ENCODE data around the gene EML4. TPM values are rescaled to one million over a fixed set of nuclear protein-coding genes. Genes with fewer than 3 reads are reported as not detected.
"Not testable (repeated sequence)": the region's sequence is repeated elsewhere in the genome, so short reads cannot be mapped to it uniquely, and the experiment has no call there.

EML4 gene
- total RNA-seq = 59.5 TPM

DNA sequence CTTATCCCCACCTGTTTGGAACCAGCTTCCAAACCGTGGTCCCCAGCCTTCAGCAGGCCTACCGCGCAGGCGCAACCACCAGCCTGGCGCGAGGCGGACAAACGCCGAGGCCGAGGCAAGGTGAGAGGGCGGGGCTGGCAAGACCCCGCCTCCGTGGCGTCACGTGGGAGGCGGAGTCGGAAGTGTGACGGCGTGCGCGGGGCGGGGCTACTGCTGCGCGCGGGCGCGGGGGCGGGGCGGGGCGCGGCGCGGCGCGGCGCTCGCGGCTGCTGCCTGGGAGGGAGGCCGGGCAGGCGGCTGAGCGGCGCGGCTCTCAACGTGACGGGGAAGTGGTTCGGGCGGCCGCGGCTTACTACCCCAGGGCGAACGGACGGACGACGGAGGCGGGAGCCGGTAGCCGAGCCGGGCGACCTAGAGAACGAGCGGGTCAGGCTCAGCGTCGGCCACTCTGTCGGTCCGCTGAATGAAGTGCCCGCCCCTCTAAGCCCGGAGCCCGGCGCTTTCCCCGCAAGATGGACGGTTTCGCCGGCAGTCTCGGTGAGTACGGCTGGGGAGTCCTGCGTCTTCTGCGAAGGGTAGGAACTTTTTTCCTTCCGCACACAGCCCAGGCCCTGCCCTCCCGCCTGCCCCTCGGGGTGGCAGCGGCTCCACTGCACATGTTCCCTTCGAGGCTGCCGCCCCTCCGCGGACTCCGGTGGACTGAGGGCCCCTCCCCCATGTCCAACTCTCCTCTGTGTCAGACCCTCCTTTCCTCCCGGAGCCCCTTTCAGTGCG is at the start of gene EML4:
TSS of gene EML4 (plus strand) at position 254 of the 774 bp plus-strand sequence. CDS start at position 513, 259 bp downstream.
- intact Hi-C loops (cut with DNase I) = no loop called here
- DNase-seq (ENCODE audit: low spot score) (peak; percentile 95), ATAC-seq (peak; percentile 98)

DNA sequence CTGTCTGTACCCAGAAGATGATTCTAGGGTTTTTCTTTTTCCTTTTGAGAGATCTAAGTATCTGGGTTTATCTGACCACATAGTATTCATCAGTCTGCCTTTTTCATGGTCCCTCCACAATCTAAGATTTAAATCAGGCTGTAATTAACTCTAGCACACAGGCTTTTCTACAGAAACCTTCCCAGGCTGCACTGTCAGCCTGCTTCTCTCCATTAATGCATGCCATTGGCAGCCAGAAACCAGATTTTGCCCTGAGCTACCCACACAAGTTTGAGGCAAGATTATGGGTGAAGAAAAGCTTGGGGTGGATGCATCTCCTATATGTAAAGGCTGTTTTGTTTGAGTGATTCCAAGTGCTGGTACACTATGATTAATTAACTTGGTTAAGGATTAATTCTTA is 45.7 kb upstream of the EML4 start:
- intact Hi-C loops (cut with DNase I) = no loop called here
- ATAC-seq (no peak), DNase-seq (ENCODE audit: low spot score) (no peak)

DNA sequence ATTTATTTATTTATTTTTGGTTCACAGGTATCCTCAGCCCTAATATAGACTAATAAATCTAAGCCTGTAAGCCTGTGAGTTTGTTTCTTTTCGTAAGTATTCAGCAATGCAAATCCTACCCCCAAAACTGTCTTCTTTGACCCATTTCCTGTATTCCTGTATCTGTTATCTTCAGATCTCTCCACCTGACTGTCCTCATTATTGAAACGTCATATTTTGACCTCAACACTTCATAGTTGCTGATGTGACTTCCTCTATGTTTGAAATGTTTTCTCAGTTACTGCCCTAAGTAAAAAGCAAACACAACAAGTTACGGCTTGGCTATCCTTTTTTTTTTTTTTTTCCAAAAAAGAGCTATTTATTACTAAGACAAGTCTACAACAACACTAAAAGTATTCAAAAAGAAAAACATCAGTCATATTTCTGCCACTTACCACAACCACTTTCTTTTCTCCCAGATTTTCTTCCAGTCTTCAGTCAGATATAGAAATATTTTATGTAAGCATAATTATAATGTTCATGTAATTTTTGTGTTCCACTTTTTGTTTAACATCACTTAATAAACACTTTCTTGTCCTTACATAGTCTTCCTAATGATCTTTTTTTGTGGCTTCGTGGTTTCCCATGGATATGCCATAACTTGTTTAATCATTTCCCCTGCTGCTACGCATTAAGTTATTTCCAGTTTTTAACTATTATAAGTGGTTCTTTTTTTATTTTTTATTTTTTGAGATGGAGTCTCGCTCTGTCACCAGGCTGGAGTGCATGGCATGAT is 45.0 kb upstream of the EML4 start:
- intact Hi-C loops (cut with DNase I) = no loop called here
- ATAC-seq = no peak
- no peak for DNase-seq (ENCODE audit: low spot score)

- intact Hi-C loops (cut with DNase I) = no loop called here
- peak; percentile 68 for ATAC-seq
- DNase-seq (ENCODE audit: low spot score) = no peak
These were observed 43.1 kb upstream of the EML4 start for GRCh38 chr2:42125841-42126594.

GRCh38 chr2:42126873-42127272 is 42.3 kb upstream of the EML4 start:
- ATAC-seq; DNase-seq (ENCODE audit: low spot score); intact Hi-C loops (cut with DNase I): not testable (repeated sequence)

DNA sequence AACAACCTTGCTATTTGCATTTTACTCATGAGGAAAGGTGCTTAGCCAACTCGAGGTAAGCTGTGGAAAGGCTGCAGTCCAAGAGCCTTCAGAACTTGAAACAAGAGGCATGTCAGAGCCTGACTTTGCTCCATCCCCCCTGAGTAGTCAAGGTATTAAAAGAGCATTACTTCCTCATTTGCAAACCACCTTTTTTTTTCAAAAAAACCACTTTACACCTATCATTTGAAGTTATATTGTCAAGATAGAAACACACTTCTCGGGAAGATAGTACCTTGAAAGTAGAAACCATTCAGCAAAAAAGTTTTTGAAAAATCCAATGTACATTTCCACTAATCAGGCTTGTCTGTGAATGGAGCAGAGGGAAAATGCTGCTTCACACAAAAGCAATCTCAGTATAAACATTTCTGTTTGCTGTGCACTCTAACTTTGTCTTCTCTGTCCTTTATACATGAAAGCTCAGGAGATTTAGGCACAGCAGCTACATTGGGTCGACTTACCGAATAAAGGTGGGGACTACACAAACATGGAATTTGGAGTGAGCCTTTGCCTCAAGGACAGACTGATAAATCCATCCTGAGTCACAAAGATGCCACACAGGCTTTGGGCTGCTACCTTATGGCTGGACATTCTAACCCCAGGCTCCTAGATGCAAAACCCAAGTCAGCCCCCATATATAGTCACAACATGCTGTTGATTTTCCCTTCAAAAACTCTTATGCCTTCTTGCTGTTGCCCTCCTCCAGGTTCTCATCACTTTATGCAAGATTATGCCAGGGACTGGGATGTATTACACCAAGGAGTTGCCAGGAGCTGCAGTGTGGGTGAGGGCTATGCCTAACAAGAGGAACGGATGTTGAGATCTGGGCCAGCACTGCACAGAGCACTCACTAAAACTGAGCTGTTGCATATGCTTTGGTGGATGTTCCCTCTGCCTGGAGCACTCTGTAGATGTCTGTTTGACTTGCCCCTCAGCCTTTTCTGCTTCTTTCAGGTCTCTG is 41.4 kb upstream of the EML4 start:
- DNase-seq (ENCODE audit: low spot score) = no peak
- no peak for ATAC-seq
- intact Hi-C loops (cut with DNase I) = no loop called here

DNA sequence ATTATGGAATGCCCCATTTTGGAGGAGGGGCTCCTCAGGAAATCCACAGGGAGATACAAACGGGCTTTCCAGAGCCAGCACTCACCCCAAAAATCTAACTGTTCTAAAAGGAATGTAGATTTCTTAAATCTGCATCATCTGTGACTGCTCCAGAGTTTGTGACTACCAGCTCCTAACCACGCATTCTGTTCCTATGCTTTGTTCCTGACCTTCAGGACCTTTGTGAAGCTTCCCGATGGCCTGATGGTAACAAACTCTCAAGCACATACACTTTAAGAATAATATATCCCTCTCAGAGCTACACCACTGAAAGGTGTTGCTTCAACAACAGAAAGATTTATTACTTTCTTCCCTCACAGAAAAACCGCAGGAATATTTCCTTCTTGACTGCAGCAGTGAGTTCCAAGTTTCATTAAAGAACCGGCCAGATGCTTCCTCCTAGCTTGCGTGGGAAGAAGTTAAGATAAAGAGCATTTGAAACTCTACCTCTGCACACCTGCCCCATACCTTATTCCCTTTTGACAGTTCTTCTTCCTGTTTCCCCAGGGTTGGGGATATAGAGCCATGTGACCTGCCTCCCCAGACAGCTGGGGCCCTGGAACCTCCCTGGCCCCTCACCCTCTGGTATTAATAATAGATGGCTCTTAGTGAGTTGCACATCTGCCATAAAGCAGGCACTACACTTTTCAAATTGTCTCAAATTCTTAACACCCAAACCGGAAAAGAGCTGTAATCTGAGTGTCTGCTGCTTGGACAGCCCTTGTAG is 40.2 kb upstream of the EML4 start:
- ATAC-seq (no peak), DNase-seq (ENCODE audit: low spot score) (no peak)
- intact Hi-C loops (cut with DNase I) = no loop called here

- no peak for ATAC-seq
- no peak for DNase-seq (ENCODE audit: low spot score)
- intact Hi-C loops (cut with DNase I) = no loop called here
These were observed 39.7 kb upstream of the EML4 start for GRCh38 chr2:42129487-42129852.

- no peak for ATAC-seq
- no peak for DNase-seq (ENCODE audit: low spot score)
- intact Hi-C loops (cut with DNase I) = no loop called here
These were observed 39.2 kb upstream of the EML4 start for GRCh38 chr2:42129947-42130346.

DNA sequence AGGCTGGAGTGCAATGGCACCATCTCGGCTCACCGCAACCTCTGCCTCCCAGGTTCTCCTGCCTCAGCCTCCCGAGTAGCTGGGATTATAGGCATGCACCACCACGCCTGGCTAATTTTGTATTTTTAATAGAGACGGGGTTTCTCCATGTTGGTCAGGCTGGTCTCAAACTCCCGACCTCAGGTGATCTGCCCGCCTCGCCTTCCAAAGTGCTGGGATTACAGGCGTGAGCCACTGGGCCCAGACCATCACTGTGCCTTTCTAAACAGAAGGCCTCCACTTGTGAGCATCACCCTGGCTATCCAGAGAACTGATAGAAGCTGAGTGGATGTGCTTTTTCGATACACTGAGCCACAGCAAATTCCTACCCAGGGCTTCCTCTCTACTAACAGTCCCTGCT is 38.3 kb upstream of the EML4 start:
- intact Hi-C loops (cut with DNase I); DNase-seq (ENCODE audit: low spot score); ATAC-seq: not testable (repeated sequence)

- intact Hi-C loops (cut with DNase I) = no loop called here
- DNase-seq (ENCODE audit: low spot score) (no peak), ATAC-seq (peak; percentile 61)
These were observed 36.8 kb upstream of the EML4 start for GRCh38 chr2:42132191-42132965.

DNA sequence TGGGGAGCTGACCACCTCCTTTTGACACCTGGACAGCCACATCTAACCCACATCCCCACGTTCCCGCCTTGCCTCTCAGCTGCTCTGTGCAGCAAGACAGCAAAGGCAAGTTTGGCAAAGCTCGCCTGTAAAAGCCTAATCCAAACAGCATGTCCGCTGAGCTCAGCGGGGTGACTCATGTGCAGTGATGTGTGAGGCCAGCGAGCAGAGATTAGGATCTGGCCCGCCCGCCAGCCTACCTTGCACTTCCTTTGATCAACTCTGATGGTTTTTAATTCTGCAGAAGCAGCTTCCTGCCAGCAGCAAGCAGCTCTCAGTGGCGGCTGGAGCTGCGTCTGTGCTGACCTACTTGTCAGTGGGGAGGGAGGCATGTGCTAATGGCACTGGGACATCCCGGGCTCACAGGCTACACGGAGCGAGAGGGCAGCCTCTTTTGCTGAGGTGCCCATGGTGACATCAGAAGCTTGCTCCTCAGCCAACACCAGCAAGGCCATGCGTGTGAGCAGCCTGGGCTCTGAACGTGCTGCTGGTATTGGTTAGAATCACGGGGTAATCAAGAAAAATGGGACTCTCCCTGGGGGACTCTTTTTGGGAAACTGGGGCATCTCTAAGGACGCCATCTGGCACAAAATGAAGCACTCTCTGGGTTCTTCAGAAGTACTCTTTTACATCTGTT is 36.0 kb upstream of the EML4 start:
- intact Hi-C loops (cut with DNase I) = no loop called here

GRCh38 chr2:42133771-42134195 is 35.4 kb upstream of the EML4 start:
- DNase-seq (ENCODE audit: low spot score) = no peak
- intact Hi-C loops (cut with DNase I) = no loop called here
- ATAC-seq = no peak

More for the DNA sequence above, 36.0 kb upstream of the EML4 start:
- ATAC-seq = peak; percentile 93
- peak; percentile 83 for DNase-seq (ENCODE audit: low spot score)

DNA sequence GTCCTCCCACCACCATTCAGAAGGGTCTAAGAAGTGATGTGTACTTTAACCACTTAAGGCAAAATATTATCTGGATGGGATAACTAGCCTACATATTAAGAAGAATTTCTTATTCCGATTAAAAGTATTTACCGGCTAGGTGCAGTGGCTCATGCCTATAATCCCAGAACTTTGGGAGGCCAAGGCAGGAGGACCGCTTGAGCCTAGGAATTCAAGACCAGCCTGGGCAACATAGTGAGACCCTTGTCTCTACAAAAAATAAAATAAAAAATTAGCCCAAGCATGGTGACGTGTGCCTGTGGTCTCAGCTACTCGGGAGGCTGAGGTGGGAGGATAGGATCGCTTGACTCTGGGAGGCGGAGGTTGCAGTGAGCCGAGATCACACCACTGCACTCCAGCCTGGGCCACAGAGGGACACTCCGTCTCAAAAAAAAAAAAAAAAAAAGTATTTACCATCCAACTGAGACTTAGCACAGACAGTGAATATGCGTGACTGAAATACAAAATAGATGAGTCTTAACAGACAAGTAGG is 34.7 kb upstream of the EML4 start:
- DNase-seq (ENCODE audit: low spot score); ATAC-seq; intact Hi-C loops (cut with DNase I): not testable (repeated sequence)

DNA sequence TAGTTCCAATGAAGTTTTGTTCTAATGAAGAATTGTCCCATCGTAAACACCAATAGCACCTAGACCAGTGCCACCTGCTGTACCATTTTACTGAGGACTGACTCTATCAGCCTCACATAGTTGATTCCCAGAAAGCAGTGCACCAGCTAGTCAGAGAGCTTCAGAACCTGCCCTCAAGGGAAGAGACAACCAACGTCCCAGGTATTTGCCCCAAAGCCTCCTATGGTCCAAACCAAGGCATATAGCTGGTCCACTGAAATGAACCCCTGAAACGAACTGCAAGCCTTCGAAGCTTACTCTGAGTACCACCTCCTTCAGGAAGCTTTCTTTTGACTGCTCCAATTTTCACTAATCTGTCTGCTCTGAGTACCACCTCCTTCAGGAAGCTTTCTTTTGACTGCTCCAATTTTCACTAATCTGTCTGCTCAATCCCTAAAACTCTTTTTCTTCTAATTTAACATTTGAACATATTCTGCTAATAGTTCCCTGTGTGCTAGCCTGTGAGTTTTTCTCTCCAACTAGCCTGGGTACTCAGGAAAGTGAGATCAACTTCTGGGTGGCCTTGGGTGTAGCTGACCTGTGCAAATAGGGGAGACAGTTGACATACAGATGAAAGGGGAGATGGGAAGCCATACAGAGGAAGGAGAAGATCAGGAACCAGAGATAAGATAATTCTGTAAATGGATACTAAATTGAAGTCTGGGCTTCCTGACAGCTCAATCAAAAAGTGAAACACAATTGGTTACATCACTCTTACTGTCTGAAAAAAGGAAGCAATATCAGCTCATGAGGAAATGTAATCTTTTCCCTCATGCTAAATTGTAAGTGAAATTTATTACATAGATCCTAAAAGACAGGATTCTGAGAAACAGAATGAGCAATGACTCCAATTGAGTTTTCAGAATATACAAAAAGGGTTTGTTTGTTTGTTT is 33.5 kb upstream of the EML4 start:
- DNase-seq (ENCODE audit: low spot score) = no peak
- no peak for ATAC-seq
- intact Hi-C loops (cut with DNase I) = no loop called here
